Parathyroid adenoma (tissue), 2 donors: ENCODE data around the gene EDN2.

Experiments
- H2AFZ ChIP-seq: fragments of 300-600 bp; sonication (generic); one replicate; pipeline ENCODE4 v1.7.0; 2017; ENCODE audit warnings: antibody characterized with exemption, mild to moderate bottlenecking
- H3K27ac ChIP-seq: fragments of 300-600 bp; sonication (generic); one replicate; pipeline ENCODE4 v1.7.0; 2017
- H3K27me3 ChIP-seq: fragments of 300-600 bp; sonication (generic); one replicate; pipeline ENCODE4 v1.7.0; 2017; ENCODE audit warnings: low read length; ENCODE audit not compliant: control insufficient read depth, insufficient read depth
- H3K36me3 ChIP-seq: fragments of 300-600 bp; sonication (generic); one replicate; pipeline ENCODE4 v1.7.0; 2017; ENCODE audit warnings: low read length; ENCODE audit not compliant: control insufficient read depth, insufficient read depth
- H3K4me1 ChIP-seq: fragments of 300-600 bp; sonication (generic); one replicate; pipeline ENCODE4 v1.7.0; 2017; ENCODE audit warnings: control low read depth
- H3K4me2 ChIP-seq: fragments of 300-600 bp; sonication (generic); one replicate; pipeline ENCODE4 v1.7.0; 2017; ENCODE audit warnings: low read length
- H3K4me3 ChIP-seq: fragments of 300-600 bp; sonication (generic); one replicate; pipeline ENCODE4 v1.7.0; 2017; ENCODE audit warnings: low read depth, low read length
- H3K79me2 ChIP-seq: fragments of 300-600 bp; sonication (generic); one replicate; pipeline ENCODE4 v1.7.0; 2017; ENCODE audit warnings: control low read depth
- H3K9ac ChIP-seq: fragments of 300-600 bp; sonication (generic); one replicate; pipeline ENCODE4 v1.7.0; 2017; ENCODE audit warnings: mild to moderate bottlenecking
- H3K9me3 ChIP-seq: fragments of 300-600 bp; sonication (generic); one replicate; pipeline ENCODE4 v1.7.0; 2017; ENCODE audit warnings: low read length; ENCODE audit not compliant: control insufficient read depth
- TF ChIP-seq, protein P1 (sequence below): fragments of 300-600 bp; sonication (generic); IDR thresholded peaks from one replicate; pipeline ENCODE4 v1.7.0; 2017; ENCODE audit warnings: antibody characterized with exemption, mild to moderate bottlenecking
- donor health status: primary hyperparathyroidism.

Gene EDN2

DNA sequence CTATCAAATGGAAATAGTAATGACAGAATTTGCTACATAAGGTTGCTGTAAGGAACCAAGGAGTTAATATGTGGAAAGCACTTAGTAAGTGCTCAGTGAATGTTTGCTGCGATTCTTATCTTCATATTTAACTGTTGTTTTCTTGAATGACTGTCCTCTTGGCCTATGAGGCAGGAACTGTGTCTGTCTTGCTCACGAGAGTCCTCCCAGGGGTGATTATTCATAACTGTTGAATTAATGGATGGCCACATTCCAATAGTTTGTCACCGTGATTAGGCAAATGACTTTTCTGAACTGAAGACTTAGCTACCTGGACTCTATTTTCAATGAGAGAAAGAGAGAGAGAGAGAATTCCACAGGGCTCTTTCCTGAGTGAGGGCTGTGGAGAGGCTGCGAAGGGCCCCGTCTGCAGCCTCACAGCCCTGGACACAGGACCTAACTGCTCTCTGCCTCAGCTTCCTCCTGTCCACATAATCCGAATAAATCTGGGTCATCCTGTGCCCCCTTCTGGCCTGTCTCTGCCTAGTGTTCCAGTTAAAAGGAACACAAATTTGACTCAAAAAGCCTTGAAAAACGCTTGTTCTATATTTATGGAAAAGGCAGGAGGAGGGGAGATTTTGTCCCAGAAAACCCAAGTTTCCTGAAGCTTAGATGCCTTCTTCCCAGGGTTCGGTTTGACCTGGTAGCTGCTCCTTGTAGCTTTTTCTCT is 8.5 kb downstream of the EDN2 start:
- Histone ChIP-seq H3K4me1 (no peaks in the 10 kb centered on the region), H2AFZ (no peak overlapping the region), H3K79me2 (no peaks in the 10 kb centered on the region), H3K9ac (no peak overlapping the region), H3K4me2 (no peak overlapping the region), H3K4me3 (no peak overlapping the region), H3K36me3 (no peaks in the 10 kb centered on the region), H3K27me3 (no peaks in the 10 kb centered on the region), H3K27ac (no peak overlapping the region), H3K9me3 (no peaks in the 10 kb centered on the region)
- TF ChIP-seq, protein P1, sequence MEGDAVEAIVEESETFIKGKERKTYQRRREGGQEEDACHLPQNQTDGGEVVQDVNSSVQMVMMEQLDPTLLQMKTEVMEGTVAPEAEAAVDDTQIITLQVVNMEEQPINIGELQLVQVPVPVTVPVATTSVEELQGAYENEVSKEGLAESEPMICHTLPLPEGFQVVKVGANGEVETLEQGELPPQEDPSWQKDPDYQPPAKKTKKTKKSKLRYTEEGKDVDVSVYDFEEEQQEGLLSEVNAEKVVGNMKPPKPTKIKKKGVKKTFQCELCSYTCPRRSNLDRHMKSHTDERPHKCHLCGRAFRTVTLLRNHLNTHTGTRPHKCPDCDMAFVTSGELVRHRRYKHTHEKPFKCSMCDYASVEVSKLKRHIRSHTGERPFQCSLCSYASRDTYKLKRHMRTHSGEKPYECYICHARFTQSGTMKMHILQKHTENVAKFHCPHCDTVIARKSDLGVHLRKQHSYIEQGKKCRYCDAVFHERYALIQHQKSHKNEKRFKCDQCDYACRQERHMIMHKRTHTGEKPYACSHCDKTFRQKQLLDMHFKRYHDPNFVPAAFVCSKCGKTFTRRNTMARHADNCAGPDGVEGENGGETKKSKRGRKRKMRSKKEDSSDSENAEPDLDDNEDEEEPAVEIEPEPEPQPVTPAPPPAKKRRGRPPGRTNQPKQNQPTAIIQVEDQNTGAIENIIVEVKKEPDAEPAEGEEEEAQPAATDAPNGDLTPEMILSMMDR, result no peak

DNA sequence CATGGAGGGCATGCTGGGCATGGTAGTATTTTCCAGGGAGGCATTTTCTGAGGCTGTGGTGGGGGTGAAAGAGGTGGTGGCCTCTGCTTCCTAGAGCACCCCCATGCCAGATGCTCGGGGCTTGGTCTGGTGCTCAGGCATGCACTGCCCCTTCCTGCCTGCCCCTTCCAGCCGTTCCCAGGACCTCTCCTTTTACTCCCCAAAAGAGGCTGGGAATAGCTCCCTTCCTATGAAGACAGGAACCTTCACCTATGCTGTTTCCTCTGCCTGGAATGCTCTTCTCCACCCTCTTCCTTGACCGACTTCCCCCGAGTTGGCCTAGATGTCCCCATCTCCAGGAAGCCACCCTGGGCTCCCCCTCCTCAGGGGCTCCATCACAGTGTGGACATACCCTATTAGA is 9.1 kb downstream of the EDN2 start:
- TF ChIP-seq, protein P1, result no peak
- H3K9me3 ChIP-seq, result no peaks in the 10 kb centered on the region
- no peak overlapping the region for H3K27ac ChIP-seq
- no peak overlapping the region for H2AFZ ChIP-seq
- H3K79me2 ChIP-seq, result no peaks in the 10 kb centered on the region
- H3K4me1 ChIP-seq, result no peaks in the 10 kb centered on the region
- no peak overlapping the region for H3K9ac ChIP-seq
- H3K4me2 ChIP-seq, result no peak overlapping the region
- no peaks in the 10 kb centered on the region for H3K36me3 ChIP-seq
- H3K4me3 ChIP-seq, result no peak overlapping the region
- H3K27me3 ChIP-seq, result no peaks in the 10 kb centered on the region

DNA sequence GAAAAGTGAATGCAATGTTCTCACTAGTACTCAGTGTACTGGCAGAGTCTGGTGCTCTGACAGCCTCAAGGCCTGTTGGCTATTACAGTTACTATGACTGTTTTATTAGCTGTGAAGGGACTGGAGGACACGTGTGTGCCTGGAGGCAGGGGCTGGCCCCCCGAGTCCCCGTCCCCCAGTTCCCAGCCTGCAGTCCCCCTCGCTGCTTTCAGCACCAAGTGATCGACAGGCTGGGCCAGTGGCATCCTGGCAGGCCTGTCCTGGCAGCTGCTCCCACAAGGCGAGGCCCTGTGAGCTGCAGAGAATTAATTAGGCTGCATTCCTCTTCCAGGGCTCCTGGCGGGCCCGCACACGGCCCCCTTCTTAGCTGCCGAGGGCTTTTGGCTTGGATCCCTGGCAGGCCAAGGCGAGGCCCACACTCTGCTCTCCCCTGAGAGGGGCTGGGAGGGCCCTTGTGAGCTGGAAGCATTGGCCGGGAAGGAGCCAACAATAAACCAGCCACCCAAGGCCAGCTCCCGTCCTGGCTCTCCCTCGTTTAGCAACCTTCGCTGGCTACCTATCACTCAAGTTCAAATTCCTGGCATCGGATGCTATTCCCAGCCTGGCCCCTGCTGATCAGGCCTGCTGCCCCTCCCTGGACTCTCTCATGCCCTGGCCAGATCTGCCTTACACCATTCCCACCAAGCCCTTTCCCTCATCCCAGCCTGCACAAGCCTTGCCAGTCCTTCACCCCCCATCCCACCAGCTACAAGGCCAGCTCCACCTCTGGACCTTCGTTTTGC is 9.8 kb downstream of the EDN2 start:
- no peak overlapping the region for H3K4me3 ChIP-seq
- H3K9me3 ChIP-seq, result no peaks in the 10 kb centered on the region
- H3K27ac ChIP-seq, result no peak overlapping the region
- TF ChIP-seq, protein P1, result no peak
- no peaks in the 10 kb centered on the region for H3K79me2 ChIP-seq
- H3K4me1 ChIP-seq, result no peaks in the 10 kb centered on the region
- H3K27me3 ChIP-seq, result no peaks in the 10 kb centered on the region
- no peaks in the 10 kb centered on the region for H3K36me3 ChIP-seq
- H2AFZ ChIP-seq, result no peak overlapping the region
- H3K9ac ChIP-seq, result no peak overlapping the region
- H3K4me2 ChIP-seq, result no peak overlapping the region

DNA sequence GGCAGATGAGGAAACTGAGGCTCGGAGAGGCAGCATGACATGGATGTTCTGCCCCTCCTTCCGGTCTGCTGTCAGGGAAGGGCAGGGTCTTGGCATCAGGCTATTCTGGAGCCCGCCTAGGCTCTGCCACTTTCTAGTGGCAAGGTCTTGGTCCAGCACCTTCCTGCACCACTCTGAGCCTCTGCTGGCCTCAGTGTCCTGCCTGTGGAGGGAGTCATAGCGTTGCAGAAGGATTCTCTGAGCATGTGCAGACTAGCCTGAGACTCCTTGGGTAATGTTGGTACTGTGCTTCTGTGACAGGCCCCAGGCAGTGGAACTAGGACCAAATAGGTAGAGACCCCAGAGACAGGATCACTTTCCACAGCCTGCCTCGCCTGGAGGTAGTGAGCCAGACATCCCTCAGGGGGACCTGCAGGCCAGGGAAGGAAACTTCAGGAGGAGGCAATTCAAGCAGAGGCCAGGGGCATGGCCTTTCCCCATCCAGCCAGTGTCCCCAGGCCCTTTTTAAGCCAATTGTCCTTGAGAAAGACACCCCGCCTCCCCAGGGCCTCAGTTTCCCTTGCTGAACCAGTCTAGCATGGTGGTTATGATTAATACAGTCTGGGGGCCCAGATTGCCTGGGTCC is 10.6 kb downstream of the EDN2 start:
- TF ChIP-seq, protein P1, result no peak
- H3K9ac ChIP-seq, result no peak overlapping the region
- H3K36me3 ChIP-seq, result no peaks in the 10 kb centered on the region
- no peak overlapping the region for H3K27ac ChIP-seq
- H3K4me1 ChIP-seq, result no peaks in the 10 kb centered on the region
- no peaks in the 10 kb centered on the region for H3K27me3 ChIP-seq
- H3K9me3 ChIP-seq, result no peaks in the 10 kb centered on the region
- no peak overlapping the region for H2AFZ ChIP-seq
- H3K4me3 ChIP-seq, result no peak overlapping the region
- H3K79me2 ChIP-seq, result no peaks in the 10 kb centered on the region
- no peak overlapping the region for H3K4me2 ChIP-seq
